Ishikawa (cell line): ENCODE measurements around the gene PTPN1.

Experiments used
- CREB1 ChIP-seq: IDR thresholded peaks from 2 replicates; pipeline ENCODE4 v1.6.1; 2012; ENCODE audit warnings: low read depth
- EGR1 ChIP-seq: IDR thresholded peaks from 2 replicates; pipeline ENCODE4 v1.6.1; 2012
- EP300 ChIP-seq: IDR thresholded peaks from 2 replicates; pipeline ENCODE4 v1.6.1; 2012; ENCODE audit warnings: borderline replicate concordance
- FOXM1 ChIP-seq: IDR thresholded peaks from 2 replicates; pipeline ENCODE4 v1.6.1; 2012; ENCODE audit warnings: low read depth, borderline replicate concordance
- RAD21 ChIP-seq: IDR thresholded peaks from 2 replicates; pipeline ENCODE4 v1.6.1; 2012; ENCODE audit warnings: low read depth
- REST ChIP-seq: IDR thresholded peaks from 2 replicates; pipeline ENCODE4 v1.6.1; 2012; ENCODE audit warnings: low read depth, mild to moderate bottlenecking
- TCF12 ChIP-seq: IDR thresholded peaks from 2 replicates; pipeline ENCODE4 v1.6.1; 2012; ENCODE audit warnings: low read depth
- YY1 ChIP-seq: IDR thresholded peaks from 2 replicates; pipeline ENCODE4 v1.6.1; 2012; ENCODE audit warnings: low read depth

GRCh38 chr20:50514750-50515149 lies 4.6 kb downstream of the PTPN1 start:
- TF ChIP-seq RAD21: no peak
- no peak for TF ChIP-seq CREB1
- no peak for TF ChIP-seq EP300
- no peak for TF ChIP-seq TCF12
- no peak for TF ChIP-seq FOXM1
- no peak for TF ChIP-seq REST
- no peak for TF ChIP-seq EGR1
- TF ChIP-seq YY1: no peak
